Thoracic aorta (tissue), 2 donors: ENCODE data around the gene AGXT. TPM values are rescaled to one million over a fixed set of nuclear protein-coding genes. Genes with fewer than 3 reads are reported as not detected.

Experiments
- ATAC-seq: fragments of 150-250 bp; one replicate; pipeline ENCODE4 v1.8.0; 2017; ENCODE audit warnings: low read depth; ENCODE audit not compliant: insufficient number of reproducible peaks, low FRiP score
- DNase-seq: peaks from one replicate; pipeline ENCODE4 v3.0.0-alpha.2; 2020; ENCODE audit warnings: low spot score
- H3K27ac ChIP-seq, 2 donors: fragments of 200-600 bp; sonication (generic); 1 replicate in 1 of 2; 2 replicates in 1 of 2; pipeline ENCODE4 v1.5.1; 2016; ENCODE audit warnings: mild to moderate bottlenecking in 2 of 2, moderate library complexity in 2 of 2
- H3K27me3 ChIP-seq: fragments of 200-600 bp; sonication (generic); replicated peaks from 2 replicates; pipeline ENCODE4 v1.6.0; 2016; ENCODE audit warnings: mild to moderate bottlenecking; ENCODE audit not compliant: insufficient read depth
- H3K36me3 ChIP-seq: fragments of 200-600 bp; sonication (generic); one replicate; pipeline ENCODE4 v1.5.1; 2016
- H3K4me1 ChIP-seq, 2 donors: fragments of 200-600 bp; sonication (generic); 1 replicate in 1 of 2; 2 replicates in 1 of 2; pipeline versions ENCODE4 v1.5.1 to v1.6.0; 2016; ENCODE audit warnings: low read depth in 2 of 2, mild to moderate bottlenecking in 1 of 2; ENCODE audit not compliant: control insufficient read depth in 1 of 2
- H3K4me3 ChIP-seq: fragments of 200-600 bp; sonication (generic); 2 replicates; pipeline ENCODE4 v1.5.1; 2016; ENCODE audit warnings: mild to moderate bottlenecking
- H3K9me3 ChIP-seq: fragments of 200-600 bp; sonication (generic); 2 replicates; pipeline ENCODE4 v1.5.1; 2016
- total RNA-seq, 2 donors: library from RNA; depleted of rRNA; stranded (reverse); fragments of >200 nt; gene quantifications; one replicate each; pipeline versions ENCODE4 v1.1.0 to v1.2.3, GENCODE V29; 2016
- TF ChIP-seq, protein P1 (sequence below): fragments of 200-600 bp; sonication (generic); IDR thresholded peaks from one replicate; pipeline ENCODE4 v1.5.1; 2019; ENCODE audit warnings: antibody characterized with exemption

Gene AGXT
- total RNA-seq, 2 donors from 2014 or later = not detected

GRCh38 chr2:240885566-240885965 lies 16.9 kb downstream of the AGXT start:
- Histone ChIP-seq H3K27me3 (no peaks in the 10 kb centered on the region), H3K4me1 (no peaks in the 10 kb centered on the region), H3K4me3 (no peak overlapping the region), H3K27ac (no peak overlapping the region), H3K36me3 (no peaks in the 10 kb centered on the region), H3K9me3 (no peaks in the 10 kb centered on the region)
- no peak for ATAC-seq
- no peak for DNase-seq
- TF ChIP-seq, protein P1, sequence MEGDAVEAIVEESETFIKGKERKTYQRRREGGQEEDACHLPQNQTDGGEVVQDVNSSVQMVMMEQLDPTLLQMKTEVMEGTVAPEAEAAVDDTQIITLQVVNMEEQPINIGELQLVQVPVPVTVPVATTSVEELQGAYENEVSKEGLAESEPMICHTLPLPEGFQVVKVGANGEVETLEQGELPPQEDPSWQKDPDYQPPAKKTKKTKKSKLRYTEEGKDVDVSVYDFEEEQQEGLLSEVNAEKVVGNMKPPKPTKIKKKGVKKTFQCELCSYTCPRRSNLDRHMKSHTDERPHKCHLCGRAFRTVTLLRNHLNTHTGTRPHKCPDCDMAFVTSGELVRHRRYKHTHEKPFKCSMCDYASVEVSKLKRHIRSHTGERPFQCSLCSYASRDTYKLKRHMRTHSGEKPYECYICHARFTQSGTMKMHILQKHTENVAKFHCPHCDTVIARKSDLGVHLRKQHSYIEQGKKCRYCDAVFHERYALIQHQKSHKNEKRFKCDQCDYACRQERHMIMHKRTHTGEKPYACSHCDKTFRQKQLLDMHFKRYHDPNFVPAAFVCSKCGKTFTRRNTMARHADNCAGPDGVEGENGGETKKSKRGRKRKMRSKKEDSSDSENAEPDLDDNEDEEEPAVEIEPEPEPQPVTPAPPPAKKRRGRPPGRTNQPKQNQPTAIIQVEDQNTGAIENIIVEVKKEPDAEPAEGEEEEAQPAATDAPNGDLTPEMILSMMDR = no peak

DNA sequence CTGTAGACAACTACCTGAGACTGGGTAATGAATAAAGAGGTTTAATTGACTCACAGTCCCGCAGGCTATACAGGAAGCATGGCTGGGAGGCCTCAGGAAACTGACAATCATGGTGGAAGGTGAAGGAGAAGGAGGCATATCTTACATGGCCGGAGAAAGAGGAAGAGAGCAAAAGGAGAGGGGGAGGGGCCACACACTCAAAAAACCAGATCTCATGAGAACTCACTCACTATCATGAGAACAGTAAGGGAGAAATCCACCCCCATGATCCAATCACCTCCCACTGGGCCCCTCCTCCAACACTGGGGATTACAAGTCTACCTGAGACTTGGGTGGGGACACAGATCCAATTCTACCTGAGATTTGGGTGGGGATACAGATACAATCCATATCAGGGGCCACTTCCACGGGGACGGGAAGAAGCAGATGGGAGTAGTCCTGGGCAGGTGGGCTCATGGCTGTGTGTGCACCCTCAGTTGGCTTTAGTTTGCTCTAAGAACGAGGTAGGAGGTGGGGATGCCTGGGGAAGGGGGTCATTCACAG lies 17.5 kb downstream of the AGXT start:
- TF ChIP-seq, protein P1 = no peak
- Histone ChIP-seq H3K27ac (no peak overlapping the region), H3K4me3 (no peak overlapping the region), H3K27me3 (no peaks in the 10 kb centered on the region), H3K36me3 (no peaks in the 10 kb centered on the region), H3K4me1 (no peaks in the 10 kb centered on the region), H3K9me3 (no peaks in the 10 kb centered on the region)
- no peak for ATAC-seq
- no peak for DNase-seq

DNA sequence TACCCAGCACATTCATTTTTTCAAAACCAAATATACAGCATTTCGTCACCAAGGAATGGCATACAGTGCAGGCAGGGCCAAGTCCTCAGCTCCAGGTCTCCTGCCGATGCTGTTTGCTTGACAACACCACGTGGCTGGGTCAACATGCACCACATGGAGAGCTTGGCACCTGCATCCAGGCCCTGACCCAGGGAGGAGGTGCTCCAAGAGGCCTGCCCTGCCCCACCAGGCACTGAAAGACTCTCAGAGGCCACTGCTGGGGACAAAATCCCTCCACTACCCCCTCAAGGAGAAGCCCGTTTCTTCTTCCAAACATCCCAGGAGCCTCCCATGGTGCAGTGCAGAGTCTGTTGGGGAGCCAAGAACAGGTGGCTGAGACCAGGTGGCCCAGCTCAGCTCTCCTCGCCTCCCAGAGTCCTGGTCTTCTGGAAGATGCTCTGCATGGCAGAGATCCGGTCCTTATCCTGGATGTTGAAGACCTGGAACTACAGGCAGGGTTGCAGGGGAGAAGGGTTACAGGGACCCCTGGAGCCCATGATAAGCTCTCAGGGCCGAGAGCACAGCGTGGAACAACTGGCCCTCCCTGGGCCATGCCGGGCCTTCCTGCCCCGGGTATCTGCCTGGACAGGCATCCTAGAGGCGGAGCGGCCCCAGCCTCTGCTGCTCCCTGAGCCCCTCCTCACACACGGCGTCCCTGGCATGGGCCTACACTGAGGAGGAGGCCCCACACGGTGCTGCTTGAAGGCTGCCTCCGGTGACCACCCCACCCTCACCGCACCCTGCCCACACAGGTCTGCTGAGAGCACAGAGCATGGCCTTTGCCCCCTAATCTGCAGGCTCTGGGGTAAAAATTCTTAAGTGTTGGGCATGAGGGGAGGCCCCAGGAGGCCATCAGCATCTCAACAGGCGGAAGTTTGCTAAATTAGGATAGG lies 18.3 kb downstream of the AGXT start:
- Histone ChIP-seq H3K27ac (no peak overlapping the region), H3K36me3 (no peaks in the 10 kb centered on the region), H3K9me3 (no peaks in the 10 kb centered on the region), H3K4me3 (no peak overlapping the region), H3K27me3 (no peaks in the 10 kb centered on the region), H3K4me1 (no peaks in the 10 kb centered on the region)
- DNase-seq (no peak), ATAC-seq (no peak)
- TF ChIP-seq, protein P1 = no peak

DNA sequence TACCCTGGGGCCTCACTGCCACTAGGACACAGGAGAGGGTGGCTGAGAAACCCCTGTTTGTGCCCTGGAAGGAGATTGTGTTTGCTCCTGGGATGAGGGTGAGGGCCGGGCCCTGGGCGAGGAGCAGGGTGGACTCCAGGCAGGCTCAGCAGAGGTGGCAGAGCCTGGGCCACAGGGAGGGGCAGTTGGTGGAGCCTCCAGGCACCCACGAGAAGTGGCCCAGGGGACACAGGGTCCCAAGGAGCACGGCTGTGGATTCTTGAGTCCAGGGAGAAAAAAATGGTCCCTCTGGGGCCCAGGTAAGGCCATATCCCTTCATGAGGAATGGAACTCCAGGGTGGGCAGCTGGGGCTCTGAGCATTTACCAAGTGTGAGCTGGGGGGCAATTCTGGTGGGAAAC lies 19.0 kb downstream of the AGXT start:
- H3K9me3 ChIP-seq = no peaks in the 10 kb centered on the region
- no peaks in the 10 kb centered on the region for H3K4me1 ChIP-seq
- no peaks in the 10 kb centered on the region for H3K36me3 ChIP-seq
- H3K27ac ChIP-seq = no peak overlapping the region
- ATAC-seq (no peak), DNase-seq (no peak)
- no peaks in the 10 kb centered on the region for H3K27me3 ChIP-seq
- H3K4me3 ChIP-seq = no peak overlapping the region
- TF ChIP-seq, protein P1 = no peak

GRCh38 chr2:240888130-240888889 lies 19.7 kb downstream of the AGXT start:
- Histone ChIP-seq H3K9me3 (no peaks in the 10 kb centered on the region), H3K4me3 (no peak overlapping the region), H3K4me1 (no peaks in the 10 kb centered on the region), H3K27me3 (no peaks in the 10 kb centered on the region), H3K27ac (no peak overlapping the region), H3K36me3 (no peaks in the 10 kb centered on the region)
- ATAC-seq = no peak
- TF ChIP-seq, protein P1 = no peak
- DNase-seq = no peak
